Neural progenitor cell (in vitro differentiated cells): ENCODE measurements around the gene KRT40. TPM values are rescaled to one million over a fixed set of nuclear protein-coding genes. Genes with fewer than 3 reads are reported as not detected.

ENCODE experiments used
- DNase-seq: peaks from one replicate; pipeline ENCODE4 v3.0.0-alpha.2; 2016; ENCODE audit warnings: low spot score
- H2AFZ ChIP-seq: fragments of 200-600 bp; sonication (generic); replicated peaks from 2 replicates; pipeline ENCODE4 v1.6.1; 2016; ENCODE audit warnings: antibody characterized with exemption
- H3F3A ChIP-seq: fragments of 200-600 bp; sonication (generic); 2 replicates; pipeline ENCODE4 v1.6.1; 2016; ENCODE audit warnings: antibody characterized with exemption, low read depth
- H3K27ac ChIP-seq: fragments of 200-600 bp; sonication (generic); 2 replicates; pipeline ENCODE4 v1.5.1; 2016; ENCODE audit warnings: mild to moderate bottlenecking
- H3K27me3 ChIP-seq: fragments of 200-600 bp; sonication (generic); 2 replicates; pipeline ENCODE4 v1.6.1; 2016; ENCODE audit warnings: mild to moderate bottlenecking, moderate library complexity
- H3K36me3 ChIP-seq: fragments of 200-600 bp; sonication (generic); 2 replicates; pipeline ENCODE4 v1.5.1; 2016
- H3K4me1 ChIP-seq: fragments of 200-600 bp; sonication (generic); 2 replicates; pipeline ENCODE4 v1.6.1; 2016; ENCODE audit warnings: mixed run types
- H3K4me2 ChIP-seq: fragments of 200-600 bp; sonication (generic); 2 replicates; pipeline ENCODE4 v1.6.1; 2016
- H3K4me3 ChIP-seq: fragments of 200-600 bp; sonication (generic); 2 replicates; pipeline ENCODE4 v1.5.1; 2016
- H3K79me2 ChIP-seq: fragments of 200-600 bp; sonication (generic); 2 replicates; pipeline ENCODE4 v1.6.1; 2016; ENCODE audit warnings: low read depth
- H3K9ac ChIP-seq: fragments of 200-600 bp; sonication (generic); 2 replicates; pipeline ENCODE4 v1.6.1; 2016
- H3K9me3 ChIP-seq: fragments of 200-600 bp; sonication (generic); 2 replicates; pipeline ENCODE4 v1.5.1; 2016; ENCODE audit warnings: low read depth
- H4K20me1 ChIP-seq: fragments of 200-600 bp; sonication (generic); 2 replicates; pipeline ENCODE4 v1.6.1; 2016; ENCODE audit warnings: low read depth
- H3K27ac Mint-ChIP-seq: 3 replicates; pipeline ENCODE4 v1.8.0; 2021; ENCODE audit warnings: mixed read lengths
- H3K27me3 Mint-ChIP-seq: 2 replicates; pipeline ENCODE4 v1.8.0; 2022; ENCODE audit warnings: low read depth, mild to moderate bottlenecking, inconsistent platforms, moderate library complexity, mixed read lengths; ENCODE audit not compliant: insufficient read depth
- H3K36me3 Mint-ChIP-seq: 3 replicates; pipeline ENCODE4 v1.8.0; 2021; ENCODE audit warnings: mixed read lengths
- H3K4me1 Mint-ChIP-seq: 3 replicates; pipeline ENCODE4 v1.8.0; 2021; ENCODE audit warnings: mixed read lengths
- H3K4me3 Mint-ChIP-seq: 3 replicates; pipeline ENCODE4 v1.8.0; 2021; ENCODE audit warnings: mild to moderate bottlenecking, moderate library complexity, mixed read lengths
- H3K9me3 Mint-ChIP-seq: 3 replicates; pipeline ENCODE4 v1.8.0; 2020; ENCODE audit warnings: mixed read lengths
- EZH2 ChIP-seq: fragments of 200-600 bp; sonication (generic); IDR thresholded peaks from 2 replicates; pipeline ENCODE4 v1.6.1; 2017; ENCODE audit warnings: antibody characterized with exemption, mild to moderate bottlenecking, moderate library complexity
- EZH2phosphoT487 ChIP-seq: fragments of 200-600 bp; sonication (generic); IDR thresholded peaks from 2 replicates; pipeline ENCODE4 v1.6.1; 2017; ENCODE audit warnings: antibody characterized with exemption
- total RNA-seq: library from RNA; depleted of rRNA; stranded (reverse); fragments of >200 nt; gene quantifications from 2 replicates; pipeline ENCODE4 v1.2.3, GENCODE V29; 2015; ENCODE audit warnings: low replicate concordance
- TF ChIP-seq, protein P1 (sequence below): fragments of 200-600 bp; sonication (generic); IDR thresholded peaks from 2 replicates; pipeline ENCODE4 v1.5.1; 2017; ENCODE audit warnings: antibody characterized with exemption, mild to moderate bottlenecking

Gene KRT40
- total RNA-seq, 1 donor from 2014 or later, result not detected

DNA sequence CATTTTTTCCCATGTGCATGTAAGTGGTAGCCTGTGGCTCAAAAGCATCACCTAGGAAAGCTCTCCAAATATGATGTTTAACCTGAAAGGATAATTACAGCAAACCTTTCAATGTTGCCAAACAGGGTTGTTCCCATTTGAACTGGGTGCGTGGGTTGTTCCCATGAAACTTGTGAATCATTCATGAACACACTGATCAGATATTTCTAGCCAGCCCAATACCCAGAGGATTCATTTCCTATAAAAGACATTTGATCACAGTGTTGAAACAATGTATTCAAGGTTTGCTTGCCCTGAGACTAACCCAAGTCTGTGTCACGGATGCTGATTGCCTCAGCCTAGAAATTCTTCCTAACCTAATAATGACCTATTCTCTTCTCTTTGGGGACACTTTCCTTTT is 30.2 kb downstream of the KRT40 start:
- no peaks in the 10 kb centered on the region for H3K27me3 ChIP-seq
- peaks cover 8% of the 10 kb centered on the region for H3F3A ChIP-seq
- H3K4me1 ChIP-seq, result peaks cover 15% of the 10 kb centered on the region
- no peaks in the 10 kb centered on the region for H3K79me2 ChIP-seq
- no peak overlapping the region for H2AFZ ChIP-seq
- H3K9ac ChIP-seq, result no peak overlapping the region
- Mint-ChIP-seq H3K27me3 (no peaks in the 10 kb centered on the region), H3K36me3 (no peaks in the 10 kb centered on the region), H3K4me3 (no peak overlapping the region), H3K4me1 (peaks cover 9% of the 10 kb centered on the region), H3K9me3 (no peaks in the 10 kb centered on the region), H3K27ac (no peak overlapping the region)
- no peak overlapping the region for H3K4me3 ChIP-seq
- H3K4me2 ChIP-seq, result no peak overlapping the region
- DNase-seq, result no peak
- H3K36me3 ChIP-seq, result no peaks in the 10 kb centered on the region
- TF ChIP-seq EZH2phosphoT487 (no peak), EZH2 (no peak)
- TF ChIP-seq, protein P1, sequence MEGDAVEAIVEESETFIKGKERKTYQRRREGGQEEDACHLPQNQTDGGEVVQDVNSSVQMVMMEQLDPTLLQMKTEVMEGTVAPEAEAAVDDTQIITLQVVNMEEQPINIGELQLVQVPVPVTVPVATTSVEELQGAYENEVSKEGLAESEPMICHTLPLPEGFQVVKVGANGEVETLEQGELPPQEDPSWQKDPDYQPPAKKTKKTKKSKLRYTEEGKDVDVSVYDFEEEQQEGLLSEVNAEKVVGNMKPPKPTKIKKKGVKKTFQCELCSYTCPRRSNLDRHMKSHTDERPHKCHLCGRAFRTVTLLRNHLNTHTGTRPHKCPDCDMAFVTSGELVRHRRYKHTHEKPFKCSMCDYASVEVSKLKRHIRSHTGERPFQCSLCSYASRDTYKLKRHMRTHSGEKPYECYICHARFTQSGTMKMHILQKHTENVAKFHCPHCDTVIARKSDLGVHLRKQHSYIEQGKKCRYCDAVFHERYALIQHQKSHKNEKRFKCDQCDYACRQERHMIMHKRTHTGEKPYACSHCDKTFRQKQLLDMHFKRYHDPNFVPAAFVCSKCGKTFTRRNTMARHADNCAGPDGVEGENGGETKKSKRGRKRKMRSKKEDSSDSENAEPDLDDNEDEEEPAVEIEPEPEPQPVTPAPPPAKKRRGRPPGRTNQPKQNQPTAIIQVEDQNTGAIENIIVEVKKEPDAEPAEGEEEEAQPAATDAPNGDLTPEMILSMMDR, result no peak
- no peaks in the 10 kb centered on the region for H4K20me1 ChIP-seq
- H3K27ac ChIP-seq, result no peak overlapping the region
- no peaks in the 10 kb centered on the region for H3K9me3 ChIP-seq

DNA sequence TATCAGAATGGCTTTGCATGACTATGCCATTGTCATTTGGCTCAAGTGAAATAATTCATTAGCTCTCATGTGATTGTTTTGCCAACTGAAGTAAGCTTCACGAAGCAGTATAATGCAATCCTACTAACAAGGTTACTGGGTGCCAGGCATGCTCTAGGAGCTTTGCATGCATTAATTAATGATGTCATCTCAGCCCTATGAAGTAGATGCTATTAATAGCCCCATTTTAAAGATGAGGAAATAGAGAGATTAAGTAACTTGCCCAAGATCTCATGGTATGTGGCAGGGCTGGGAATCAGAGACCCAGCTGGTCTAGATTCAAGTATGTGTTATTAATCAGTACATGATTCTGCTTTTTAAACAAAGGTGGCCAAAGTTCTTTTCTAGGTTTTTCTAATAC is 31.5 kb downstream of the KRT40 start:
- Mint-ChIP-seq H3K27me3 (no peaks in the 10 kb centered on the region), H3K27ac (no peak overlapping the region), H3K4me1 (peaks cover 9% of the 10 kb centered on the region), H3K4me3 (no peak overlapping the region), H3K9me3 (no peaks in the 10 kb centered on the region), H3K36me3 (no peaks in the 10 kb centered on the region)
- no peak overlapping the region for H3K4me2 ChIP-seq
- no peaks in the 10 kb centered on the region for H3K79me2 ChIP-seq
- H3K9me3 ChIP-seq, result no peaks in the 10 kb centered on the region
- no peak for DNase-seq
- H3K27me3 ChIP-seq, result no peaks in the 10 kb centered on the region
- H3K4me1 ChIP-seq, result peaks cover 17% of the 10 kb centered on the region
- no peak overlapping the region for H2AFZ ChIP-seq
- H3K4me3 ChIP-seq, result no peak overlapping the region
- H3F3A ChIP-seq, result peaks cover 8% of the 10 kb centered on the region
- H3K9ac ChIP-seq, result no peak overlapping the region
- TF ChIP-seq EZH2 (no peak), EZH2phosphoT487 (no peak)
- TF ChIP-seq, protein P1, result no peak
- H4K20me1 ChIP-seq, result no peaks in the 10 kb centered on the region
- H3K36me3 ChIP-seq, result no peaks in the 10 kb centered on the region
- H3K27ac ChIP-seq, result no peak overlapping the region

DNA sequence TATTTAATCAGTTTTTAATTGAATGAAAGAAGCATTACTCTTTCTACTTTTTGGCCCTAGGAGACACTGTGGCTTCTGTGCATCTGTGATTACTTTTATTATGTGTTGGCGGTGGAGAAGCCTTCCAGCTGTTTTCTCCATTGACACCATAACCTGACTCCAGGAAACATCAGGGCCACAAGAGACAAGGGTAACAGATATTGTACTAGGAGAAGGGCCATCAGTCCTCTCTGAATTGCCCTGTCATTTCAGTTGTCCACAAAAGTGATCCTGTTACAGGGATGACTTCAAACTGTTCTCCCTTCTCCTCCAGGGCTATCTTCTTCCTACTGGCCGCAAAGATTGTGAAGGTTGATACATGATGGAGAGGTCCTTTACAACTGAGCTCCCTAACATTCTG is 32.0 kb downstream of the KRT40 start:
- Histone ChIP-seq H3K9me3 (no peaks in the 10 kb centered on the region), H3K36me3 (no peaks in the 10 kb centered on the region), H3K9ac (no peak overlapping the region), H3K27me3 (no peaks in the 10 kb centered on the region), H2AFZ (no peak overlapping the region), H3K4me1 (peaks cover 17% of the 10 kb centered on the region), H3K27ac (no peak overlapping the region), H4K20me1 (no peaks in the 10 kb centered on the region), H3K79me2 (no peaks in the 10 kb centered on the region), H3K4me3 (no peak overlapping the region), H3K4me2 (no peak overlapping the region), H3F3A (peaks cover 8% of the 10 kb centered on the region)
- DNase-seq, result no peak
- no peak overlapping the region for H3K4me3 Mint-ChIP-seq
- H3K27ac Mint-ChIP-seq, result no peak overlapping the region
- TF ChIP-seq, protein P1, result no peak
- TF ChIP-seq EZH2phosphoT487, result no peak
- no peaks in the 10 kb centered on the region for H3K27me3 Mint-ChIP-seq
- peaks cover 9% of the 10 kb centered on the region for H3K4me1 Mint-ChIP-seq
- no peaks in the 10 kb centered on the region for H3K36me3 Mint-ChIP-seq
- no peaks in the 10 kb centered on the region for H3K9me3 Mint-ChIP-seq
